SU-DHL-6 (cell line): ENCODE measurements around the gene RLBP1.

Experiments used
- H2AFZ ChIP-seq: fragments of 200-600 bp; sonication (generic); 2 replicates; pipeline ENCODE4 v1.6.1; 2014; ENCODE audit warnings: low read depth, mild to moderate bottlenecking, moderate library complexity, mixed read lengths, antibody characterized with exemption, low read length; ENCODE audit not compliant: severe bottlenecking
- H3F3A ChIP-seq: fragments of 200-600 bp; shearing (Covaris generic); 2 replicates; pipeline ENCODE4 v1.6.0; 2016; ENCODE audit warnings: antibody characterized with exemption, mild to moderate bottlenecking; ENCODE audit not compliant: insufficient read depth
- H3K27ac ChIP-seq: fragments of 200-600 bp; sonication (generic); 2 replicates; pipeline ENCODE4 v1.5.1; 2016; ENCODE audit warnings: low read depth, mild to moderate bottlenecking, low read length, moderate library complexity, mixed read lengths
- H3K27me3 ChIP-seq: fragments of 200-600 bp; sonication (generic), shearing (Covaris generic); 2 replicates; pipeline ENCODE4 v1.6.0; 2014; ENCODE audit warnings: mild to moderate bottlenecking, low read length
- H3K36me3 ChIP-seq: fragments of 200-600 bp; sonication (generic); 2 replicates; pipeline ENCODE4 v1.6.1; 2014; ENCODE audit warnings: mild to moderate bottlenecking, low read length, mixed read lengths
- H3K4me2 ChIP-seq: fragments of 300-600, 200-600 bp; shearing (Covaris generic), sonication (generic); 2 replicates; pipeline ENCODE4 v1.6.0; 2014; ENCODE audit warnings: low read length, low read depth, mild to moderate bottlenecking; ENCODE audit not compliant: poor library complexity, severe bottlenecking
- H3K4me3 ChIP-seq: fragments of 200-600 bp; sonication (generic); 2 replicates; pipeline ENCODE4 v1.5.1; 2014; ENCODE audit warnings: antibody characterized with exemption, low read length, mild to moderate bottlenecking, mixed read lengths; ENCODE audit not compliant: insufficient read depth, poor library complexity, severe bottlenecking
- H3K79me2 ChIP-seq: fragments of 200-600 bp; sonication (generic); 2 replicates; pipeline ENCODE4 v1.6.1; 2014; ENCODE audit warnings: mild to moderate bottlenecking, low read length, moderate library complexity; ENCODE audit not compliant: insufficient read depth
- H3K9ac ChIP-seq: fragments of 200-600 bp; sonication (generic); 2 replicates; pipeline ENCODE4 v1.7.0; 2014; ENCODE audit warnings: mild to moderate bottlenecking, low read length
- H3K9me2 ChIP-seq: fragments of 200-600 bp; sonication (generic); replicated peaks from 2 replicates; pipeline ENCODE4 v1.6.1; 2014; ENCODE audit warnings: low read length; ENCODE audit not compliant: insufficient read depth
- H3K9me3 ChIP-seq: fragments of 200-600 bp; sonication (generic); 2 replicates; pipeline ENCODE4 v1.6.1; 2014; ENCODE audit warnings: low read length, mixed read lengths; ENCODE audit not compliant: insufficient read depth
- H4K20me1 ChIP-seq: fragments of 200-600 bp; sonication (generic); 2 replicates; pipeline ENCODE4 v1.6.1; 2014; ENCODE audit warnings: low read depth, mild to moderate bottlenecking, antibody characterized with exemption, low read length, moderate library complexity, mixed read lengths
- EZH2phosphoT487 ChIP-seq: fragments of 200-600 bp; sonication (generic), shearing (Covaris generic); conservative IDR thresholded peaks from 2 replicates; pipeline ENCODE4 v1.6.1; 2018; ENCODE audit warnings: mild to moderate bottlenecking, antibody characterized with exemption, low read length, moderate library complexity, mixed read lengths
- TF ChIP-seq, protein P1 (sequence below): fragments of 200-600 bp; sonication (generic); IDR thresholded peaks from one replicate; pipeline ENCODE4 v1.5.1; 2017; ENCODE audit warnings: antibody characterized with exemption, mild to moderate bottlenecking, low read length, moderate library complexity; ENCODE audit not compliant: insufficient read depth, poor library complexity, severe bottlenecking

Gene RLBP1

GRCh38 chr15:89197503-89197971 lies 23.8 kb downstream of the RLBP1 start:
- no peak overlapping the region for H3K4me3 ChIP-seq
- no peak overlapping the region for H3K4me2 ChIP-seq
- no peaks in the 10 kb centered on the region for H3K79me2 ChIP-seq
- no peaks in the 10 kb centered on the region for H3K36me3 ChIP-seq
- no peaks in the 10 kb centered on the region for H3F3A ChIP-seq
- H3K9me2 ChIP-seq, result no peaks in the 10 kb centered on the region
- TF ChIP-seq EZH2phosphoT487, result no peak
- TF ChIP-seq, protein P1, sequence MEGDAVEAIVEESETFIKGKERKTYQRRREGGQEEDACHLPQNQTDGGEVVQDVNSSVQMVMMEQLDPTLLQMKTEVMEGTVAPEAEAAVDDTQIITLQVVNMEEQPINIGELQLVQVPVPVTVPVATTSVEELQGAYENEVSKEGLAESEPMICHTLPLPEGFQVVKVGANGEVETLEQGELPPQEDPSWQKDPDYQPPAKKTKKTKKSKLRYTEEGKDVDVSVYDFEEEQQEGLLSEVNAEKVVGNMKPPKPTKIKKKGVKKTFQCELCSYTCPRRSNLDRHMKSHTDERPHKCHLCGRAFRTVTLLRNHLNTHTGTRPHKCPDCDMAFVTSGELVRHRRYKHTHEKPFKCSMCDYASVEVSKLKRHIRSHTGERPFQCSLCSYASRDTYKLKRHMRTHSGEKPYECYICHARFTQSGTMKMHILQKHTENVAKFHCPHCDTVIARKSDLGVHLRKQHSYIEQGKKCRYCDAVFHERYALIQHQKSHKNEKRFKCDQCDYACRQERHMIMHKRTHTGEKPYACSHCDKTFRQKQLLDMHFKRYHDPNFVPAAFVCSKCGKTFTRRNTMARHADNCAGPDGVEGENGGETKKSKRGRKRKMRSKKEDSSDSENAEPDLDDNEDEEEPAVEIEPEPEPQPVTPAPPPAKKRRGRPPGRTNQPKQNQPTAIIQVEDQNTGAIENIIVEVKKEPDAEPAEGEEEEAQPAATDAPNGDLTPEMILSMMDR, result no peak
- H3K27me3 ChIP-seq, result no peaks in the 10 kb centered on the region
- no peak overlapping the region for H2AFZ ChIP-seq
- no peaks in the 10 kb centered on the region for H3K9me3 ChIP-seq
- H3K27ac ChIP-seq, result no peak overlapping the region
- H4K20me1 ChIP-seq, result no peaks in the 10 kb centered on the region
- no peak overlapping the region for H3K9ac ChIP-seq

DNA sequence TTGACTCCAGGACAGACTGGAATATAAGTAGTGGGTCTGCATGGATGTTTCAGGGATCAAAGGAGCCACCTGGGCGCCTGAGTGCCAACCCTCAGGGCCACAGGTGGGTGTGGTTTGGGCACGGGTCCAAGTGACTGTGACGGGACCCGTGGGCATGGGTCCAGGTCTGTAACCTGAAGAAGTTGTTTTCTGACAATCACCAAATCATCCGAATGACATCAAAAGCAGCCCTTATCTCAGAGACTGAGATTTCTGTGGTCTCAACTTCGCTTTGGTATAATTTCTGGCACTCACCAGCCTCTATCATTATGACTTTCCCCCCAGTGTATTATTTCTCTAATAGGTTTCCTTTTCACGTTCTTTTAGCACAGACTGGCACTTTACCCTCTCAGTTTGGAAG lies 24.4 kb downstream of the RLBP1 start:
- H3K9ac ChIP-seq, result no peak overlapping the region
- H2AFZ ChIP-seq, result no peak overlapping the region
- no peaks in the 10 kb centered on the region for H3K27me3 ChIP-seq
- no peaks in the 10 kb centered on the region for H3K9me2 ChIP-seq
- no peaks in the 10 kb centered on the region for H3K79me2 ChIP-seq
- no peak overlapping the region for H3K4me2 ChIP-seq
- no peak for TF ChIP-seq EZH2phosphoT487
- TF ChIP-seq, protein P1, result no peak
- H3K36me3 ChIP-seq, result no peaks in the 10 kb centered on the region
- H3K27ac ChIP-seq, result no peak overlapping the region
- no peak overlapping the region for H3K4me3 ChIP-seq
- H4K20me1 ChIP-seq, result no peaks in the 10 kb centered on the region
- H3K9me3 ChIP-seq, result no peaks in the 10 kb centered on the region
- no peaks in the 10 kb centered on the region for H3F3A ChIP-seq

- no peaks in the 10 kb centered on the region for H3K9me3 ChIP-seq
- H3K27me3 ChIP-seq, result no peaks in the 10 kb centered on the region
- TF ChIP-seq EZH2phosphoT487, result no peak
- TF ChIP-seq, protein P1, result no peak
- no peak overlapping the region for H3K4me2 ChIP-seq
- no peak overlapping the region for H3K4me3 ChIP-seq
- H3K79me2 ChIP-seq, result no peaks in the 10 kb centered on the region
- H4K20me1 ChIP-seq, result no peaks in the 10 kb centered on the region
- H3K36me3 ChIP-seq, result no peaks in the 10 kb centered on the region
- H2AFZ ChIP-seq, result no peak overlapping the region
- H3K9ac ChIP-seq, result no peak overlapping the region
- H3K9me2 ChIP-seq, result no peaks in the 10 kb centered on the region
- no peaks in the 10 kb centered on the region for H3F3A ChIP-seq
- no peak overlapping the region for H3K27ac ChIP-seq
Measured at GRCh38 chr15:89196241-89196640, 25.1 kb downstream of the RLBP1 start.
